Activated naive CD8-positive, alpha-beta T cell (primary cell): ENCODE data around the gene MED7.

ENCODE experiments used
- H3K27ac Mint-ChIP-seq: one replicate; pipeline ENCODE4 v1.8.0; 2021; ENCODE audit warnings: mixed read lengths
- H3K27me3 Mint-ChIP-seq: one replicate; pipeline ENCODE4 v1.8.0; 2021; ENCODE audit warnings: mixed read lengths
- H3K36me3 Mint-ChIP-seq: one replicate; pipeline ENCODE4 v1.8.0; 2021; ENCODE audit warnings: mixed read lengths
- H3K4me1 Mint-ChIP-seq: one replicate; pipeline ENCODE4 v1.8.0; 2021; ENCODE audit warnings: low read depth, mixed read lengths
- H3K4me3 Mint-ChIP-seq: one replicate; pipeline ENCODE4 v1.8.0; 2021; ENCODE audit warnings: mild to moderate bottlenecking, mixed read lengths
- H3K9me3 Mint-ChIP-seq: one replicate; pipeline ENCODE4 v1.8.0; 2021; ENCODE audit warnings: low read depth, mixed read lengths

MED7 gene

DNA sequence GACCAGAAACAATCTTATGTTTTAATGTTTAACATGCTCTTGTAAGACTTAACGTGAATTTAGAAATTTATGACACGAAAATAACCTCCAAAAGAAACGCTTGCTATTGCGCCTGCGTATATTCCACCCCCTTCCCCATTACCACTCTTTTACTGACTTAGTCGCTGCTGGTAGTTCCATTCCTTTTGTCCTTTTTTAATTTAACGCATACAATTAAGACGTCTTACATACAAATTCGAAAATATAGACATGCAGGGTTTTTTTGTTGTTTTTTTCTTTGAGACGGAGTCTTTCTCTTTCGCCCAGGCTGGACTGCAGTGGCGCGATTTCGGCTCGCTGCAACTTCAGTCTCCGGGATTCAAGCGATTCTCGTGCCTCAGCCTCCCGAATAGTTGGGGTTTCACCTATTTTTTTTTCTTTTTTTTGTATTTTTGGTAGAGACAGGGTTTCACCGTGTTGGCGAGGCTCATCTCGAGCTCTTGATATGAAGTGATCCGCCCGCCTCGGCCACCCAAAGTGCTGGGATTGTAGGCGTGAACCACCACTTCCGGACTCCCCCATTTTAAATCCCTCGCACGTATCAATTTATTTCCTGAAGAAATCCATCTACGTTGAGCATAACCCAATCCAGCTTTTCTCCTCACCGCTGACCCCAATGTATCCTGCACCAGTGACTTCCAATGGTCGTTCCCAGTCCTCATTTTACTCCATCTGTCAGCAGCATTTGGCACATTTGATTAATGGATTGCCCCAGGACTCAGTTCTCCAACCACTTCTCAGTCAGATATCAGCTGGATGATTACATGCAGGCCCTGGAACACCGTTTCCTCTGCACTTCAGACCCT lies 684 bp upstream of the MED7 start:
- Mint-ChIP-seq H3K27ac (peak overlapping the region; percentile 97), H3K36me3 (peaks cover 16% of the 10 kb centered on the region), H3K4me3 (peak overlapping the region; percentile 94), H3K9me3 (no peaks in the 10 kb centered on the region), H3K4me1 (peaks cover 52% of the 10 kb centered on the region), H3K27me3 (no peaks in the 10 kb centered on the region)

DNA sequence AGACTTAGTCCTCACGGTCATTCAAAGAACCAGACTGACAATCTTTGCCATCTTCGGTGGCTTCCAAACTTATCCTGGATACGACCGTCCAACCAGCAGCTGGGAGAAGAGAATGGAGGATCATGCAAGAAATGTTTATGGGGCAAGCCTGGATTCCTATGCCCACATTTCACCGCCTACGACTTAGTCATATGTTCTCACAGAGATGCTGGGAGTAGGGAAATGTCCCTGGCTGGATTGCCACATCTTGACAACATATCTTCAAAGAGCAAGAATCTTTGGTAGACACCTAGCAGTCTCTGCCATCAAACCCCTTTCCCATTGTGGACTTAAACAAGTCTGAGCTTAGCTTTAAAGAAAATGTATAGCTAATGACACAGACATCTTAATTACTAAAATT lies 5.0 kb downstream of the MED7 start:
- Mint-ChIP-seq H3K4me3 (no peak overlapping the region), H3K27ac (no peak overlapping the region), H3K36me3 (peaks cover 21% of the 10 kb centered on the region), H3K4me1 (peaks cover 52% of the 10 kb centered on the region), H3K27me3 (no peaks in the 10 kb centered on the region), H3K9me3 (no peaks in the 10 kb centered on the region)

DNA sequence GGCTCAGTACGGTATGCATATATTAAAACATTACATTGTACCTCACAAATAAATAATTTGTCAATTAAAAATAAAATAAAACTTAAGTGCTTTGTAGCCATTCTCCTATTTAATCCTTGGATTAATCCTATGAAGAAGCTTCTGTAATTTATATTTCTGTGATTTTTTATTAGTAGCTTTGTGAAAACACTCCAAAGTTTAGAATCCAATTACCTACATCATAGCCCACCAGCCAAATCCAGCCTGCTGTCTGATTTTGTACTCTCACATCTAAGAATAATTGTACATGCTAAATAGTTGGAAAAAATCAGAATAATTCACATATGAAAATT lies 10.4 kb downstream of the MED7 start:
- H3K4me3 Mint-ChIP-seq: no peak overlapping the region
- no peak overlapping the region for H3K27ac Mint-ChIP-seq
- no peaks in the 10 kb centered on the region for H3K27me3 Mint-ChIP-seq
- H3K36me3 Mint-ChIP-seq: no peaks in the 10 kb centered on the region
- H3K4me1 Mint-ChIP-seq: peaks cover 29% of the 10 kb centered on the region
- no peaks in the 10 kb centered on the region for H3K9me3 Mint-ChIP-seq

DNA sequence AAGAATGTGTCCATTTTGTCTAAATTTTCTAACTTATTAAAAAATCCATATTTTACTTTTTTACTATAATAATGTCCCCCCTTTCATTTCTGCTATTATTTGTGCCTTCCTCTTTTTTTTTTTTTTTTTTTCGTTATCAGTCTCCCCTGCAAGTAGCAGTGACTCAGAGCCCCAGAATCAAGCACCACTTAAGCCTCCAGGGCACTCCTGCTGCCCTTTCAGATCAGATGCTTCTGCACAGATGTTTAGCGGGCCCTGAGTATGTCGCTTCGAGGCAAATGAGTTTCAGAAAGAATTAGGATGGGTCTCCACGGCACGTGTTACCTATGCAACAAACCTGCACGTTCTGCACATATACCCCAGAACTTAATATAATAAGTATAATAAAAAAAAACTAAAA lies 11.7 kb downstream of the MED7 start:
- peaks cover 25% of the 10 kb centered on the region for H3K4me1 Mint-ChIP-seq
- no peaks in the 10 kb centered on the region for H3K36me3 Mint-ChIP-seq
- no peaks in the 10 kb centered on the region for H3K9me3 Mint-ChIP-seq
- H3K4me3 Mint-ChIP-seq: no peak overlapping the region
- H3K27ac Mint-ChIP-seq: no peak overlapping the region
- no peaks in the 10 kb centered on the region for H3K27me3 Mint-ChIP-seq

DNA sequence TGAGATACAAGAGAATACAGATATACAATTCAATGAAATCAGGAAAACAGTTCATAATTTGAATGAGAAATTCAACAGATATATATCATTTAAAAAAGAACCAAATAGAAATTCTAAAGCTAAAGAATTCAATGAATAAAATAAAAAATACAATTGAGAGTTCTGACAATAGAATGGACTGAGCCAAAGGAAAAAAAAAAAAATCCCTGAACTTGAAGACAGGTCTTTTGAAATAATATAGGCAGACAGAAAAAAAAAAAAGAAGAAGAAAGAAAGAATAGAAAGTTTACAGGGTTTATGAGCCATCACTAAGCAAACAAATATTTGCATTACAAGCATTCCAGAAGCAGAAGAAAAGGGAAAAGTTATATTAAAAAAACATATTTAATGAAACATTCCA lies 21.0 kb downstream of the MED7 start:
- H3K4me3 Mint-ChIP-seq: no peak overlapping the region
- peaks cover 6% of the 10 kb centered on the region for H3K9me3 Mint-ChIP-seq
- no peaks in the 10 kb centered on the region for H3K27me3 Mint-ChIP-seq
- no peak overlapping the region for H3K27ac Mint-ChIP-seq
- H3K36me3 Mint-ChIP-seq: peaks cover 8% of the 10 kb centered on the region
- peaks cover 4% of the 10 kb centered on the region for H3K4me1 Mint-ChIP-seq

DNA sequence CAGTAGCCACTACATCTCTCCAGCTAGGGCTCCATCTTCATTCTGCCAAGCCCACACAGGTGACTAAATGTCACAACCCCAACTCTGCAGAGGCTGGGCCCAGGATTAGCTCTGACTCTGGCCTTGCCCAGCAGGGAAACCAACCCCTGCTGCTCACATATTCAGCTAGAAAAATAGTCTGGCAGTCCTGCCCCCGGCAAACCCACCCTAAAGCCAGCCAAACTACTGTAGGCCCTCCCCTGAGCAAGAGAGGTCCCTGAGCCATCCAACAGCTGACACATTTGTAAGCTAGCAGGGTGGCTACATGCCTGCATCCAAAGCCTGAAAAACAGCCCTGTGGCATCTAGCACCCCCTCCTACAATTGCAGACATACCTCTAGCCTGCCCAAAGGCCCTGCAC lies 22.6 kb downstream of the MED7 start:
- Mint-ChIP-seq H3K27ac (no peak overlapping the region), H3K27me3 (no peaks in the 10 kb centered on the region), H3K9me3 (peaks cover 6% of the 10 kb centered on the region), H3K4me1 (peaks cover 18% of the 10 kb centered on the region), H3K4me3 (no peak overlapping the region), H3K36me3 (peaks cover 8% of the 10 kb centered on the region)

DNA sequence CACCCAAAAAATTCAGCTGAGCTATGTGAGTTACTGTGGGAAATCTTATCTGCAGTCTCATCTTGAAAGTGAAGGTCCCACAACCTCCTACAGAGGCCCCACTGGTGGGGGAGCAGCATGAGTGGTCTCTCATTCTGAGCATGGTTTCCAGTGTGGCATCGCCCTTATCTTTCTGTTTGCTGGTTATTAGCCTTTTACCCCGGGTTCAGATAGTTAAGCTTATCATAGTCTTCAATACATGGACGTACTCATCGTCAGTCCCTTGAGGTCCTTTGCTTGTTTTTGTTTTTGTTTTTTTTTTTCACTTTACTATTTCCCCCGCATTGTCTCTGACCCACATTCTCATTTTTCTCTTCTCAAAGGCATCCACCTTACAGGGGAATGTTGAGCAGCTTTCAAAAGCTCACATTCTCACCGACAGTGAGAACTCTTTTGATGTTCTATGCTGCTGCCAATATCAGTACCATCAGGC lies 26.1 kb downstream of the MED7 start:
- peak overlapping the region; percentile 52 for H3K4me3 Mint-ChIP-seq
- peaks cover 3% of the 10 kb centered on the region for H3K36me3 Mint-ChIP-seq
- peak overlapping the region; percentile 89 for H3K27ac Mint-ChIP-seq
- H3K4me1 Mint-ChIP-seq: peaks cover 21% of the 10 kb centered on the region
- peaks cover 5% of the 10 kb centered on the region for H3K9me3 Mint-ChIP-seq
- H3K27me3 Mint-ChIP-seq: no peaks in the 10 kb centered on the region

DNA sequence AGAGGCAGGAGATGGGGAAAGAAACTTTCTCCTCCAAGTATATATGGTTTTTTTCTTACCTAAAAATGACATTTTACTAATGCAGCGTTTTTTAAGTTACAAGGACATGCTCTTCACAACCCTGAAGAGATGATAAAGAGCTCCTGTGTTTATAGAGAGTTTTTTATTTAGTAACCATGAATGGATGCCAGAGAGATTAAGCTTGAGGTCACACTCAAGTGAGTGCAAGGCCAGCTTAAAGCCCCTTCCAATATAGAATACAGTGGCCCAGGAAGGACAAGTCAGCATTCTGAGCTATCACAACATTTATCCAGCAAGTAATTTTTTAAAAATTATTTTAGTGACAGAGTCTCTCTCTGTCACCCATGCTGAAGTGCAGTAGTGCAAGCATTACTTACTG lies 27.2 kb downstream of the MED7 start:
- Mint-ChIP-seq H3K4me1 (peaks cover 21% of the 10 kb centered on the region), H3K9me3 (no peaks in the 10 kb centered on the region), H3K27me3 (no peaks in the 10 kb centered on the region), H3K36me3 (no peaks in the 10 kb centered on the region), H3K27ac (no peak overlapping the region), H3K4me3 (no peak overlapping the region)

DNA sequence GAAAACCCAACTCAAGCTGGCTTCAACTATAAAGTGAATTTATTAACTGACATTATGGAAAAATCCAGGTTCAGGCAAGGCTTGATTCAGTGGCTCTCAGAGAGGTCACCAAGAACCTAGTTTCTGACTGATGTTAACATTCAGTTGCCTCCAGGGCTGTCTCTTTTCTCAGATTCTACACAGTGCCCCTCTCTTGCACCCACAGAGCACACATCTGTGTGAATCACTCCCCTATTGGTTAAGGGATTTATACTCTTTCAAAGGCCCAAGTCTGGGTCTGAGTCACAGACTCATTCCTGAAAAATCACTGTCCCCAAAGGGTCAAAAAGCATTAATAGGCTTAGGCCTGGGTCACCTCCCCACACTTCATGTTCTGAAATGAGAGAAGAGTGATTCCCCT lies 27.7 kb downstream of the MED7 start:
- Mint-ChIP-seq H3K4me3 (no peak overlapping the region), H3K27me3 (no peaks in the 10 kb centered on the region), H3K9me3 (no peaks in the 10 kb centered on the region), H3K27ac (no peak overlapping the region), H3K4me1 (peaks cover 21% of the 10 kb centered on the region), H3K36me3 (no peaks in the 10 kb centered on the region)

DNA sequence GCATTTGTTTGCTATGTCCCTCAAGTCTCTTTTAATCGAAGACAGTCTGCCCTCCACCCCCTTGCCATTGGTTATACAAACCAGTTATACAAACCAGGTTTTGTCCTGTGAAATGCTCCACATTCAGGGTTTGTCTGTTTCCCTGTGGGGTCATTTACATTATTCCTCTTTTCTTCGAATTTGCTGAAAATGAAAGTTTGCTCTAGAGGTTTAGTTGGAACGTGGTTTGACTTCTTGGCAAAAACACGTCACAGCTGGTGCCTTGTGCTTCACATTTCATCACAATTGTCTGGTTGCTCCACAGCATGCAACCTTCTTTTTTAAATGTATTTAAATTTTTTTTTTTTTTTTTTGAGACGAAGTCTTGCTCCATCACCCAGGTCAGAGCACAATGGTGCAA lies 29.7 kb downstream of the MED7 start:
- peaks cover 41% of the 10 kb centered on the region for H3K4me1 Mint-ChIP-seq
- no peak overlapping the region for H3K4me3 Mint-ChIP-seq
- H3K27me3 Mint-ChIP-seq: no peaks in the 10 kb centered on the region
- H3K36me3 Mint-ChIP-seq: no peaks in the 10 kb centered on the region
- H3K27ac Mint-ChIP-seq: no peak overlapping the region
- H3K9me3 Mint-ChIP-seq: no peaks in the 10 kb centered on the region

DNA sequence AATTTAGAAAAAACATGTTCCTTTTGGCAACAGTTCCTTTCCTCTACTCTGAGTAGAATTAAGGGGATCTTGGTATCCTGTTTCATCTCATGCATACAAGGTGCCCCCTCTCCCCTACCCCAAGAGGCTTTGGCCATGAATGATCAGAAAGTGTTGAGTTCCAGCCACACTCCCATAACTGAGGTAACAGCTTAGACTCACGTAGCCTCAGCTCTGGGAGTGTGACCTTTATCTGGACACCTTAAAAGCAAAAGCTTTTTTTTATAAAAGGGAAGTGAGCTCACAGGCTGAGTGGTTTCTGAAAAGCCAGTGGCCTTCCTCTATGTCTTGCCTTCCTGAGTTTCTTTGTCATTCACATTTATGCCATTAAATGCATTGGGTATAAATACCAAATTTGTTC lies 32.9 kb downstream of the MED7 start:
- Mint-ChIP-seq H3K27me3 (no peaks in the 10 kb centered on the region), H3K27ac (peak overlapping the region; percentile 93), H3K4me1 (peaks cover 46% of the 10 kb centered on the region), H3K4me3 (peak overlapping the region; percentile 79), H3K36me3 (no peaks in the 10 kb centered on the region), H3K9me3 (no peaks in the 10 kb centered on the region)

DNA sequence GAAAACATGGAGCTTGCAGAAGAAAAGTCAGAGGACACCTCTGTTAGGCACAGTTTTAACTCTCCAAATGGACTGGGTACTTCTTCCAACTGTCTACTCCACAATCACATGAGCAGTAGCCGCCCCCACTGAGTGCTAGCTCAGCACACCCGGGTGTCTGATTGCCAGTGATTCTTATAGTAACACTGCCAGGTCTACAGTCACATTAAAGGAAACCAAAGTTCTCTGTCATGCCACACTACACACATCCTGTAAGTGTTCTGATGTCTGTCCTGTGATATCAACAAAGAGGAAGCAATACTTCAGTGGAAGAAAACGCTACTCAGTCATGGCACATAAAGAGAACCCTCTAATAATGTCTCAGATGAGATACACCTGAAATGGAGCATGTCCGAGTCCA lies 33.7 kb downstream of the MED7 start, which contains the start of gene HAVCR2:
Gene HAVCR2 (minus strand): TSS at position 69 of the 400 bp plus-strand sequence. CDS start 61 bp downstream, at position 8.
- Mint-ChIP-seq H3K36me3 (peaks cover 2% of the 10 kb centered on the region), H3K4me3 (peak within 1 kb of the TSS; percentile 79), H3K27me3 (no peaks in the 10 kb centered on the region), H3K9me3 (no peaks in the 10 kb centered on the region), H3K27ac (peak within 1 kb of the TSS; percentile 93), H3K4me1 (peaks cover 50% of the 10 kb centered on the region)

DNA sequence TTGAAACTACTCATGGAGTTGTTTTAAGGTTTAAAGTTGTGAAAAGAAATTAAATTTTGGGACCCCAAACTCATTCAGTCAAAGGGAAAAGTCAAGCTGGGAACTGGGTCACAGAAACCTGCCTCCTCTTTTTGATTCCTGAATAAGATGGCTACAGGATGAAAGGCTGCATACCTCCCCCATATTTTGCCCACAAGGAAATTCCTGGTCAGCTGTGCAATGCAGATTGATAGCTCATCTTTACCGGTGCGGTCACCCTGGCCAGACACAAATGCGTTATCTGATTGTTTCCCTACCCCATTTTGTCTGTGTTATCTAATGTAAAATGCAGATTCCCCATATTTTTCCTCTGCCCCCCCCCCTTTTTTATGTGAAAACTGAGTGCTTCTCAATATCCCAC lies 35.2 kb downstream of the MED7 start:
- H3K27me3 Mint-ChIP-seq: no peaks in the 10 kb centered on the region
- peaks cover 50% of the 10 kb centered on the region for H3K4me1 Mint-ChIP-seq
- peak overlapping the region; percentile 47 for H3K4me3 Mint-ChIP-seq
- H3K36me3 Mint-ChIP-seq: peaks cover 6% of the 10 kb centered on the region
- no peak overlapping the region for H3K27ac Mint-ChIP-seq
- no peaks in the 10 kb centered on the region for H3K9me3 Mint-ChIP-seq

DNA sequence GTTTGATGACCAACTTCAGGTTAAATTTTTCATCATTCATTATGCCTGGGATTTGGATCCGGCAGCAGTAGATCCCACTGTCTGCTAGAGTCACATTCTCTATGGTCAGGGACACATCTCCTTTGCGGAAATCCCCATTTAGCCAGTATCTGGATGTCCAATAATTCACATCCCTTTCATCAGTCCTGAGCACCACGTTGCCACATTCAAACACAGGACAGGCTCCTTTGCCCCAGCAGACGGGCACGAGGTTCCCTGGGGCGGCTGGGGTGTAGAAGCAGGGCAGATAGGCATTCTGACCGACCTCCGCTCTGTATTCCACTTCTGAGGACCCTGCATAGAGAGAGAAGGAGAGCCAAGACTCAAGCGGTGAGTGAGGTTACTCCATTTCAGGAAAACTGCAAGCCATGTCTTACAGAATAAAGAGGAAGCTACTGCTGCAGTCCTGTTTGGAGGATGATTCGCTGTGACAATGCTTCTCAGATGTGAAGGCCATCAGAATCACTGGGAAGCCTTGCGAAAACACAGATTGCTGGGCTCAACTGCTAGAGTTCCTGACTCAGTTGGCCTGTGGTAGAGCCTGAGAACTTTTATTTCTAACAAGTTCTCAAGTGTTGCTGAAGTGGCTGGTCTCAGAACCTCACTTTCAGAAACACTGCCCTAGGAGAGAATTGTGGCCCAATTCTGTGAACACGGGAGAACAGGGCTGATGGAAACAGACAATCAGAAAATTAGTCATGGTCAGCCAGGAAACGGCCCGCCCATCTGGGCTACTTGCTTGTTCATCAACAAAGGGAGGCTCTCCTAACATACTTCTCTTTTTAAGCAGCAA lies 35.8 kb downstream of the MED7 start:
- peak overlapping the region; percentile 41 for H3K27ac Mint-ChIP-seq
- H3K4me1 Mint-ChIP-seq: peaks cover 50% of the 10 kb centered on the region
- H3K9me3 Mint-ChIP-seq: no peaks in the 10 kb centered on the region
- no peaks in the 10 kb centered on the region for H3K27me3 Mint-ChIP-seq
- H3K4me3 Mint-ChIP-seq: peak overlapping the region; percentile 47
- H3K36me3 Mint-ChIP-seq: peaks cover 6% of the 10 kb centered on the region

DNA sequence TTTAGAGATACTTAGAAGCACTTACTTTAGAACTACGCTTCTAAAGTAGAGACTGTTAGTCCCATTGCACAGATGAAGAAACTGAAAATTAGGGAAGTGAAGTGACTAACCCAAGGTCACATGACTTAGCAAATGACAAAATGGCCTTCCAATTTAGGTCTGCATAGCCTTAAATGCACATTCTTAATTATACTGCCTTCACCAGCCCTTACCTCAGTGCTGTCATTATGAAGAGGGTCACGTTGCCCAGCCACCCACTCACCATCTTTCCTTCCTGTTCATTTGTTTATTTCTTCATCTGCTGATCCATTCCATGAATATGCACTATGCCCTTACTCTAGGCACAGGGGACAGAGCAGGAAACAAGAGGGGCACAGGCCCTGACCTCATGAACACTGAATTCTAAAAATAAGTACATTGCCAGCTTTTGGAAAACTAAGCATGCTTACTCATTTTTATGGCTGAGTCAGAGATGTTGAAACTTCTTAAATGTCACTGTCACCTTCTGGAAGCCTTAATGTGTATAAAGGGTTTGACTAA lies 42.5 kb downstream of the MED7 start:
- peaks cover 13% of the 10 kb centered on the region for H3K36me3 Mint-ChIP-seq
- H3K4me3 Mint-ChIP-seq: peak overlapping the region; percentile 62

More for the DNA sequence above, 42.5 kb downstream of the MED7 start:
- Mint-ChIP-seq H3K9me3 (no peaks in the 10 kb centered on the region), H3K4me1 (peaks cover 25% of the 10 kb centered on the region), H3K27me3 (no peaks in the 10 kb centered on the region), H3K27ac (peak overlapping the region; percentile 98)
